Neural crest cell (in vitro differentiated cells): ENCODE measurements around the gene LMAN1L. TPM values are rescaled to one million over a fixed set of nuclear protein-coding genes. Genes with fewer than 3 reads are reported as not detected.

Experiments
- DNase-seq: peaks from one replicate; pipeline ENCODE4 v3.0.0; 2021; ENCODE audit warnings: low read depth, mixed read lengths, low spot score
- H3K27ac Mint-ChIP-seq: one replicate; pipeline ENCODE4 v1.8.0; 2021; ENCODE audit warnings: mild to moderate bottlenecking, mixed read lengths; ENCODE audit not compliant: unreplicated experiment
- H3K27me3 Mint-ChIP-seq: 2 replicates; pipeline ENCODE4 v1.8.0; 2021; ENCODE audit warnings: low read depth, mild to moderate bottlenecking, mixed read lengths
- H3K36me3 Mint-ChIP-seq: 2 replicates; pipeline ENCODE4 v1.8.0; 2021; ENCODE audit warnings: low read depth, mild to moderate bottlenecking, mixed read lengths
- H3K4me1 Mint-ChIP-seq: 2 replicates; pipeline ENCODE4 v1.8.0; 2021; ENCODE audit warnings: mixed read lengths
- H3K4me3 Mint-ChIP-seq: one replicate; pipeline ENCODE4 v1.8.0; 2021; ENCODE audit warnings: mild to moderate bottlenecking, mixed read lengths
- H3K9me3 Mint-ChIP-seq: 2 replicates; pipeline ENCODE4 v1.8.0; 2021; ENCODE audit warnings: mixed read lengths
- total RNA-seq: library from RNA; stranded (reverse); gene quantifications from 2 replicates; pipeline ENCODE4 v1.2.1, GENCODE V29; 2021
- TF ChIP-seq, protein P1 (sequence below): fragments of 200-600 bp; sonication (generic); conservative IDR thresholded peaks from 2 replicates; pipeline ENCODE4 v1.5.0; 2021; ENCODE audit warnings: antibody characterized with exemption, mild to moderate bottlenecking

LMAN1L gene
- total RNA-seq, 1 donor from 2014 or later: not detected

DNA sequence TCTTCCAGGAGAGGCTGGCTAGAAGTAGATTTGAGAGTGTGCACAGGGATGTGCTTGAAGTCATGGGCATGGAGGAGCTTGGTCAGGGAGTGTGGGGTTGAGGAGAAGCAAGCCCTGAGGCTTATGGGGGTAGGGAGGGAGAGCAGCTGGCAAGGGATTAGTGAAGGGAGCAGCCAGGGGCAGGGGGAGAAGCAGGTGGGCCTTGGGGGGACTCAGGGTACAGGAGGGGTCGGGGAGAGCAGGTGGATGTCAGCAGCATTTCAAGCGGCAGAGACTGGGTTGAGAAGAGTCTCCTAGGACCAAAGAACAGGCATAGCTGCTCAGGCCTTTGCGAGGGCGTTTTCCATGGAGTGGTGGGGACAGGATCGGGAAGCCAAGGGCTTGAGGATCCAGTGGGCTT, 3.4 kb upstream of the LMAN1L start:
- Mint-ChIP-seq H3K9me3 (no peaks in the 10 kb centered on the region), H3K27ac (no peak overlapping the region), H3K36me3 (peaks cover 1% of the 10 kb centered on the region), H3K27me3 (peaks cover 3% of the 10 kb centered on the region), H3K4me3 (no peak overlapping the region), H3K4me1 (peaks cover 3% of the 10 kb centered on the region)
- TF ChIP-seq, protein P1, sequence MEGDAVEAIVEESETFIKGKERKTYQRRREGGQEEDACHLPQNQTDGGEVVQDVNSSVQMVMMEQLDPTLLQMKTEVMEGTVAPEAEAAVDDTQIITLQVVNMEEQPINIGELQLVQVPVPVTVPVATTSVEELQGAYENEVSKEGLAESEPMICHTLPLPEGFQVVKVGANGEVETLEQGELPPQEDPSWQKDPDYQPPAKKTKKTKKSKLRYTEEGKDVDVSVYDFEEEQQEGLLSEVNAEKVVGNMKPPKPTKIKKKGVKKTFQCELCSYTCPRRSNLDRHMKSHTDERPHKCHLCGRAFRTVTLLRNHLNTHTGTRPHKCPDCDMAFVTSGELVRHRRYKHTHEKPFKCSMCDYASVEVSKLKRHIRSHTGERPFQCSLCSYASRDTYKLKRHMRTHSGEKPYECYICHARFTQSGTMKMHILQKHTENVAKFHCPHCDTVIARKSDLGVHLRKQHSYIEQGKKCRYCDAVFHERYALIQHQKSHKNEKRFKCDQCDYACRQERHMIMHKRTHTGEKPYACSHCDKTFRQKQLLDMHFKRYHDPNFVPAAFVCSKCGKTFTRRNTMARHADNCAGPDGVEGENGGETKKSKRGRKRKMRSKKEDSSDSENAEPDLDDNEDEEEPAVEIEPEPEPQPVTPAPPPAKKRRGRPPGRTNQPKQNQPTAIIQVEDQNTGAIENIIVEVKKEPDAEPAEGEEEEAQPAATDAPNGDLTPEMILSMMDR: no peak
- no peak for DNase-seq

DNA sequence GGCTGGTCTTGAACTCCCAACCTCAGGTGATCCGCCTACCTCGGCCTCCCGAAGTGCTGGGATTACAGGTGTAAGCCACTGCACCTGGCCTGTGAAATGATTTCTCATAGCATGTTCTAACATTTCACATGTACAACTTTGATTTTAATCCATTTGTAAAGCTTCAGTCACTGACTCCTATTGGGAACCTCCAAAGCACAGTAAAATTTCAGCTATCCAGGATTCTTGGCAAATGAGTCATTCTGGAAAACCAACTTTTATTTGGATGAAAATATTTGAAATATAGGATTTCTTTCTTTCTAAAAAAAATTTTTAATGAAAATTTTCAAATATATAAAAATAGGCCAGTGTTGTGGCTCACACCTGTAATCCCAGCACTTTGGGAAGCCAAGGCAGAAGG, 2.7 kb upstream of the LMAN1L start:
- Mint-ChIP-seq H3K36me3 (no peaks in the 10 kb centered on the region), H3K27me3 (peaks cover 3% of the 10 kb centered on the region), H3K9me3 (no peaks in the 10 kb centered on the region)

DNA sequence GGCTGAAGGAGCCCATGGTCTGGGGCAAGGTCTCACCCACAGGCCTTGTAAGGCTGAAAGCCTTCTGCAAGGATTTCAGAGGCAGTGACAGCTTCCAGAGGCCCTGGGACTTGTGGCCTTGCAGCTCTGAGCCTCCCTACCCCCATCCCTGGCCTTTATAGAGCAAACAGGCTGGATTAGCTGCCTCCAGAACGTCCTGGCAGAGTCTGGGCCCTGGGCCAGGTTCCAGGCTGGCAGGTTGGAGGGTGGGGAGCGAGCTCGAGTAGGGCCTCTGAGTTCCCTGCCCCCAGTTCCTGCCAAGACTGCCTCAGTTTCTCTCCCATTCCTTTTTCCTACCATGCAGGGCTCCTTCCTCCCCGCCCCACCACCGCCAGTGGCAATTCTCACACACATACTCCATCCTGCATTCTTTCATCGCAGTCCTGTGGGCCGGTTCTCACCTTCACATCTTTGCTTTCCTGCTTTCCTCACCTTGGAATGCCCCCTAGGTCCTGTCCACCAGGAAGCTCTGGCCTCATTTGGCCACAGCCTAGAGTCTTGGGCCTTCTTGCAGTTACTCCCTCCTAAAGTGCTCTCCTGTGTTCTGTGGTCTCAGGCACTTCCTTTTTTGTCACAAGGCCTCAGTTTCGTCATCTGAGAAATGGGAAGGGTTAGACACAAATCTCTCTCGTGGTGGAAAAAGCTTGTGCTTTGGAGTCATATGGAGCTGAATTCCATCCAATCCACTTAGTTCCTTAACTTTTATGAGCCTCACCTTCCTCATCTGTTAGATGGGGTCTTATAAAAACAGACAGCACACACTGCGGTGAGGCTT, 2.7 kb downstream of the LMAN1L start:
- Mint-ChIP-seq H3K27me3 (peaks cover 5% of the 10 kb centered on the region), H3K4me3 (no peak overlapping the region), H3K9me3 (no peaks in the 10 kb centered on the region), H3K4me1 (peaks cover 9% of the 10 kb centered on the region), H3K27ac (no peak overlapping the region), H3K36me3 (no peaks in the 10 kb centered on the region)
- TF ChIP-seq, protein P1: no peak
- DNase-seq: no peak

More for the DNA sequence above, 2.7 kb upstream of the LMAN1L start:
- Mint-ChIP-seq H3K4me3 (no peak overlapping the region), H3K4me1 (peaks cover 3% of the 10 kb centered on the region), H3K27ac (no peak overlapping the region)
- DNase-seq: no peak
- TF ChIP-seq, protein P1: no peak

DNA sequence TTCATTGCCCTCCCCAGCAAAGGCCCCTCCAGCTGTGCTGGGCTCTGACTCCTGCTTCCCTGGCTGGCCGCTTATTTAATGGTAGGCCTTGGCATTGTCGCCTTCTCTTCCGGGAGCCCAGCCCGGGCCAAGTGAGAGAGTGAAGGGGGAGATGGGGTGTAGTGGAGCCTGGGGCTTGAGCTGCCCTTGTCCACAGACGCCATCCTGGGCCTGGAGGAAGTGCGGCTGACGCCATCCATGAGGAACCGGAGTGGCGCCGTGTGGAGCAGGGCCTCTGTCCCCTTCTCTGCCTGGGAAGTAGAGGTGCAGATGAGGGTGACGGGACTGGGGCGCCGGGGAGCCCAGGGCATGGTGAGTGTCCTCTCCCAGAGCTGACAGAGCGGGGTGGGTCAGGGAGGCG, 3.3 kb downstream of the LMAN1L start:
- Mint-ChIP-seq H3K9me3 (no peaks in the 10 kb centered on the region), H3K27me3 (peaks cover 5% of the 10 kb centered on the region), H3K4me3 (no peak overlapping the region), H3K36me3 (no peaks in the 10 kb centered on the region), H3K4me1 (peaks cover 12% of the 10 kb centered on the region), H3K27ac (no peak overlapping the region)
- DNase-seq: no peak
- TF ChIP-seq, protein P1: no peak

DNA sequence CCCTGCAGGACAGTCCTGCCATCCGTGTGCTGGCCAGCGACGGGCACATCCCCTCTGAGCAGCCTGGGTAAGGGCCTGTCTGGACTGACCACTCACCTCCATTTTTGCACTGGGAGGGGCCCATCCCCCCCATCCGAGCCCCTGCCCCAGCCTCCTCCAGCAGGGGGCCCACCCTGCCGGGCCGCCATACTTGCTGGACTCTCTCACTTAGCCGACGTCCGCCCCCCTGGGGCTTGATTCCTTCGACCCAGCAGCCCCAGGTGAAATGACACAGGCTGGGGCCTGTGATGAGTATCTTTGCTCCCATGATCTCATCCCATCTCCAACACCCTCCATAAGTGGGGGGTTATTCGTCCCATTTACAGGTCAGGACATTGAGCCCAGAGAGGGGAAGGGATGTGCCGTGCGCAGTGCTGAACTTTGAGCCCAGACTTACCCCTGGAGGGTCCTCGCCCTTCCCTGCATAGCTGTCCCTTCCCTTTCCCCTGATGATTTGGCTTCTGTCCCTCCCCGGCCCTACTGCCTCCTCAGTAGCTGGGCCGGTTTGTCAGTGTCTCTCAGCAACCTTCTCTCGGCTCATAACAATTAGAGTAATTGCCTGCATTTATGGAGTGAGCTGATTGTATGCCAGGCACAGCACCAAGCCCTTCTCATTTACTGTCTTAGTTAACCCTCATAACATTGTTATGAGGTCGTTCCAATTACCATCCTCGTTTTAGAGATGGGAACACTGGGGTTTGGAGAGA, 4.2 kb downstream of the LMAN1L start:
- Mint-ChIP-seq H3K4me1 (peaks cover 16% of the 10 kb centered on the region), H3K9me3 (no peaks in the 10 kb centered on the region), H3K36me3 (no peaks in the 10 kb centered on the region), H3K4me3 (no peak overlapping the region), H3K27ac (peak overlapping the region; percentile 70), H3K27me3 (peaks cover 5% of the 10 kb centered on the region)
- TF ChIP-seq, protein P1: no peak
- DNase-seq: no peak
